ENCODE measurements around the gene CD300C.

DNA sequence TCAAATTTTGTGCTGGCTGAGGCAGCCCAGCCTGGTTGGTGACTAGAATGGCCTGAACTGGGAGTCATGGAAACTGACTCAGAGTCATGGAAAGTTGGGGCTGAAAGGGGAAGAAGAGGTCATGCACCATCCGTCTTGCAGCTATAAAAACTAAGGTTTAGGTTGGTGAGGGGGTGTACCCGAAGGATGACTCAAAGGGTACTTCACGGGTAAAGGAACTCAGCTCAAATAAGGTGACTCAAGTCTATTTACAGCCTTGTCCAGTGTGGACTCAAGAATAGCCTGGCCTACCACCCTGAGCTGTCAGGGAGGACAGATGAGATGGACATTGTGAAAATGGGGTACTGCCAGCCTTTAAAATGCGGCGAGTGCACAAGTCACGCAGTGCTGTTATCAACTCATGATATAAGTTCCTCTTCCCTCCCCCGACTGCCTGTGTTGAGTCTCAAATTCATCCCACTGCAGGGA is 33.3 kb downstream of the CD300C start:
- TF ChIP-seq, protein P1, sequence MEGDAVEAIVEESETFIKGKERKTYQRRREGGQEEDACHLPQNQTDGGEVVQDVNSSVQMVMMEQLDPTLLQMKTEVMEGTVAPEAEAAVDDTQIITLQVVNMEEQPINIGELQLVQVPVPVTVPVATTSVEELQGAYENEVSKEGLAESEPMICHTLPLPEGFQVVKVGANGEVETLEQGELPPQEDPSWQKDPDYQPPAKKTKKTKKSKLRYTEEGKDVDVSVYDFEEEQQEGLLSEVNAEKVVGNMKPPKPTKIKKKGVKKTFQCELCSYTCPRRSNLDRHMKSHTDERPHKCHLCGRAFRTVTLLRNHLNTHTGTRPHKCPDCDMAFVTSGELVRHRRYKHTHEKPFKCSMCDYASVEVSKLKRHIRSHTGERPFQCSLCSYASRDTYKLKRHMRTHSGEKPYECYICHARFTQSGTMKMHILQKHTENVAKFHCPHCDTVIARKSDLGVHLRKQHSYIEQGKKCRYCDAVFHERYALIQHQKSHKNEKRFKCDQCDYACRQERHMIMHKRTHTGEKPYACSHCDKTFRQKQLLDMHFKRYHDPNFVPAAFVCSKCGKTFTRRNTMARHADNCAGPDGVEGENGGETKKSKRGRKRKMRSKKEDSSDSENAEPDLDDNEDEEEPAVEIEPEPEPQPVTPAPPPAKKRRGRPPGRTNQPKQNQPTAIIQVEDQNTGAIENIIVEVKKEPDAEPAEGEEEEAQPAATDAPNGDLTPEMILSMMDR (IDR thresholded peaks at IDR 0.05; ENCODE audit: low read length): no peak
- TF ChIP-seq EZH2phosphoT487 (IDR thresholded peaks at IDR 0.05; ENCODE audit: low read length): no peak

Measured in MM.1S (cell line).